GM12892 (cell line): ENCODE measurements around the gene GALNT16.

Experiments used
- POLR2A ChIP-seq: IDR thresholded peaks from 2 replicates; pipeline ENCODE4 v1.6.1; 2011; ENCODE audit warnings: low read depth, low read length, control low read depth
- POLR2AphosphoS5 ChIP-seq: IDR thresholded peaks from 2 replicates; pipeline ENCODE4 v1.6.1; 2011; ENCODE audit warnings: low read depth, low read length, control low read depth

GRCh38 chr14:69370061-69370460, 110.1 kb downstream of the GALNT16 start:
- TF ChIP-seq POLR2A = no peak
- no peak for TF ChIP-seq POLR2AphosphoS5
